Panc1 (cell line): ENCODE results near the gene CACNA1D. TPM values are rescaled to one million over a fixed set of nuclear protein-coding genes. Genes with fewer than 3 reads are reported as not detected.

Experiments used
- ATAC-seq: fragments of 200-7000 bp; cut with Tn5 transposase; 2 replicates; pipeline ENCODE4 v1.9.1; 2020; ENCODE audit warnings: mild to moderate bottlenecking, moderate library complexity
- BruUV-seq: library from RNA; stranded (reverse); fragments of 400-500 nt; replicated peaks from 2 replicates; lab custom pipeline; 2021; lab: Mats Ljungman, UMichigan
- CTCF ChIA-PET: fragments of 300-600 bp; sonication (Branson Sonifier 250); formaldehyde crosslinking; loops from one replicate; lab custom pipeline; 2022; ENCODE audit warnings: antibody characterized with exemption; lab: Charles Lee
- POLR2A ChIA-PET: fragments of 300-600 bp; sonication (Branson Sonifier 250); formaldehyde crosslinking; loops from one replicate; lab custom pipeline; 2022; ENCODE audit warnings: antibody characterized with exemption; lab: Charles Lee
- DNase-seq: peaks from one replicate; pipeline ENCODE4 v3.0.0-alpha.2; 2010; ENCODE audit warnings: low read depth, low spot score
- H3K27ac ChIP-seq: 2 replicates; pipeline ENCODE4 v1.5.1; 2011; ENCODE audit warnings: mild to moderate bottlenecking, low read length, inconsistent platforms
- H3K27me3 ChIP-seq: fragments of 200-500 bp; sonication (Bioruptor generic); 2 replicates; pipeline ENCODE4 v1.6.0; 2014; ENCODE audit warnings: low read length, inconsistent platforms; ENCODE audit not compliant: control insufficient read depth, insufficient read depth
- H3K36me3 ChIP-seq: fragments of 200-500 bp; sonication (Bioruptor generic); 2 replicates; pipeline ENCODE4 v1.5.1; 2014; ENCODE audit warnings: inconsistent platforms, mild to moderate bottlenecking, low read length, moderate library complexity; ENCODE audit not compliant: control insufficient read depth, insufficient read depth
- H3K4me1 ChIP-seq: 2 replicates; pipeline ENCODE4 v1.5.1; 2011; ENCODE audit warnings: inconsistent platforms, mild to moderate bottlenecking, low read length, moderate library complexity; ENCODE audit not compliant: control insufficient read depth, insufficient read depth
- H3K4me3 ChIP-seq, 2 experiments: 2 replicates each; pipeline ENCODE4 v1.5.1; 2011 to 2012; ENCODE audit warnings: low read depth in 2 of 2, low read length in 2 of 2, mild to moderate bottlenecking in 2 of 2, inconsistent platforms in 1 of 2, moderate library complexity in 1 of 2
- H3K9me3 ChIP-seq: fragments of 200-500 bp; sonication (Bioruptor generic); 2 replicates; pipeline ENCODE4 v1.5.1; 2014; ENCODE audit warnings: low read depth, mild to moderate bottlenecking, inconsistent platforms, low read length, moderate library complexity; ENCODE audit not compliant: control insufficient read depth, insufficient read depth
- POLR2AphosphoS5 ChIP-seq: IDR thresholded peaks from 2 replicates; pipeline ENCODE4 v1.6.1; 2012; ENCODE audit warnings: mild to moderate bottlenecking, low read depth, low read length, moderate library complexity
- SIN3A ChIP-seq: IDR thresholded peaks from 2 replicates; pipeline ENCODE4 v1.6.1; 2012; ENCODE audit warnings: low read depth, mild to moderate bottlenecking, low read length, moderate library complexity, borderline replicate concordance; ENCODE audit not compliant: insufficient read depth
- TCF7L2 ChIP-seq: IDR thresholded peaks from 2 replicates; pipeline ENCODE4 v1.6.1; 2011; ENCODE audit warnings: mild to moderate bottlenecking, low read depth, low read length, inconsistent platforms
- in situ Hi-C: cut with HindIII; loops from 2 replicates; pipeline ENCODE4 v1.10.0; 2016; ENCODE audit warnings: low sequenced_read_pairs, low pct_unique_long_range_greater_than_20kb
- intact Hi-C: fragments of 100-400 bp; cut with micrococcal nuclease; formaldehyde crosslinking; loops from one replicate; pipeline ENCODE4 v1.10.0; 2022; ENCODE audit not compliant: unreplicated experiment
- total RNA-seq: library from RNA; stranded (reverse); gene quantifications from one replicate; pipeline ENCODE4 v1.2.1, GENCODE V29; 2021; ENCODE audit not compliant: unreplicated experiment
- TF ChIP-seq, protein P1 (sequence below): fragments of 450-650 bp; IDR thresholded peaks from 2 replicates; pipeline ENCODE4 v1.5.1; 2017; ENCODE audit warnings: mild to moderate bottlenecking
- TF ChIP-seq, protein P2 (sequence below), 2 experiments: IDR thresholded peaks; 2 replicates each; pipeline ENCODE4 v1.6.1; 2011 to 2012; ENCODE audit warnings: low read depth in 2 of 2, control low read depth in 1 of 2, low read length in 1 of 2, mild to moderate bottlenecking in 1 of 2, moderate library complexity in 1 of 2; ENCODE audit not compliant: insufficient read depth in 1 of 2

CACNA1D gene
- total RNA-seq, 1 experiment from 2014 or later, result 23.0 TPM

DNA sequence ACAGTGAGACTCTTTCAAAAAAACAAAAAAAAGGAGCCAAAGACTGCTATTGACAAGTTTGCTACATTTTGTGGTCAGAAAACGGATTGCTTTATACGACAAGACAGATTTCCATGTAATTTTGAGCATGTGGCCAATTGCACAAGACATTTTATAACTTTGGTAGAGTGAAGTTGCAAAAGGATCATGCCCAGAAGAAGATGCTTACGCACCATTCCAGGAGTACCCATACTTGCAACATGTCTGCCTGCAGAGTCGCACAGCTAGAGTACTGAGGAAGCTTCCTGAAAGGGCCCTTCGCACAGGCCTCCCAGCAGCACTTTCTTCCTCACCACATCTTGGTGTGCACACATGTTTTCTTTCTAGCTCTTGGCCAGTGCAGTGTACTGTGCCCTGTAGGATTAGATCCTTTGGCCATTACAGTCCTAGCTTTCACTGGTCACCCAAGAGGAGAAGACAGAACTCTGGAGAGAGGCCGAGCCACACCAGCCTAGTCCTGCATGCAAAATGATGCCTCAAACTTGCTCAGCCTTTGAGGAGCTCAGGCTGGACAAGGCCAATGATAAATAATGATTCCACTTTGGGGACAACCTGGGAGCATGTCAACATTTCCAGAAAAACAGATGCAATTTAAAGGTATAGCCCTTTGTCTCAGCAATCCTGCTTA lies 340.2 kb downstream of the CACNA1D start:
- no peaks in the 10 kb centered on the region for H3K27me3 ChIP-seq
- H3K9me3 ChIP-seq, result no peaks in the 10 kb centered on the region
- no peaks in the 10 kb centered on the region for H3K36me3 ChIP-seq
- BruUV-seq, result no TSS peak
- no peak overlapping the region for H3K4me3 ChIP-seq
- DNase-seq (no peak), ATAC-seq (no peak)
- no peaks in the 10 kb centered on the region for H3K4me1 ChIP-seq
- ChIA-PET POLR2A (interaction anchor here (0.5 kb wide), 1 partner anchor 192 kb away, joined by 3 read pairs; no protein-coding TSS in a partner anchor), CTCF (no interaction called here)
- H3K27ac ChIP-seq, result no peak overlapping the region
- in situ Hi-C loops (no loop called here), intact Hi-C loops (no loop called here)
- TF ChIP-seq, protein P1, sequence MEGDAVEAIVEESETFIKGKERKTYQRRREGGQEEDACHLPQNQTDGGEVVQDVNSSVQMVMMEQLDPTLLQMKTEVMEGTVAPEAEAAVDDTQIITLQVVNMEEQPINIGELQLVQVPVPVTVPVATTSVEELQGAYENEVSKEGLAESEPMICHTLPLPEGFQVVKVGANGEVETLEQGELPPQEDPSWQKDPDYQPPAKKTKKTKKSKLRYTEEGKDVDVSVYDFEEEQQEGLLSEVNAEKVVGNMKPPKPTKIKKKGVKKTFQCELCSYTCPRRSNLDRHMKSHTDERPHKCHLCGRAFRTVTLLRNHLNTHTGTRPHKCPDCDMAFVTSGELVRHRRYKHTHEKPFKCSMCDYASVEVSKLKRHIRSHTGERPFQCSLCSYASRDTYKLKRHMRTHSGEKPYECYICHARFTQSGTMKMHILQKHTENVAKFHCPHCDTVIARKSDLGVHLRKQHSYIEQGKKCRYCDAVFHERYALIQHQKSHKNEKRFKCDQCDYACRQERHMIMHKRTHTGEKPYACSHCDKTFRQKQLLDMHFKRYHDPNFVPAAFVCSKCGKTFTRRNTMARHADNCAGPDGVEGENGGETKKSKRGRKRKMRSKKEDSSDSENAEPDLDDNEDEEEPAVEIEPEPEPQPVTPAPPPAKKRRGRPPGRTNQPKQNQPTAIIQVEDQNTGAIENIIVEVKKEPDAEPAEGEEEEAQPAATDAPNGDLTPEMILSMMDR, result no peak
- TF ChIP-seq TCF7L2, result no peak
- no peak for TF ChIP-seq SIN3A
- TF ChIP-seq, protein P2, sequence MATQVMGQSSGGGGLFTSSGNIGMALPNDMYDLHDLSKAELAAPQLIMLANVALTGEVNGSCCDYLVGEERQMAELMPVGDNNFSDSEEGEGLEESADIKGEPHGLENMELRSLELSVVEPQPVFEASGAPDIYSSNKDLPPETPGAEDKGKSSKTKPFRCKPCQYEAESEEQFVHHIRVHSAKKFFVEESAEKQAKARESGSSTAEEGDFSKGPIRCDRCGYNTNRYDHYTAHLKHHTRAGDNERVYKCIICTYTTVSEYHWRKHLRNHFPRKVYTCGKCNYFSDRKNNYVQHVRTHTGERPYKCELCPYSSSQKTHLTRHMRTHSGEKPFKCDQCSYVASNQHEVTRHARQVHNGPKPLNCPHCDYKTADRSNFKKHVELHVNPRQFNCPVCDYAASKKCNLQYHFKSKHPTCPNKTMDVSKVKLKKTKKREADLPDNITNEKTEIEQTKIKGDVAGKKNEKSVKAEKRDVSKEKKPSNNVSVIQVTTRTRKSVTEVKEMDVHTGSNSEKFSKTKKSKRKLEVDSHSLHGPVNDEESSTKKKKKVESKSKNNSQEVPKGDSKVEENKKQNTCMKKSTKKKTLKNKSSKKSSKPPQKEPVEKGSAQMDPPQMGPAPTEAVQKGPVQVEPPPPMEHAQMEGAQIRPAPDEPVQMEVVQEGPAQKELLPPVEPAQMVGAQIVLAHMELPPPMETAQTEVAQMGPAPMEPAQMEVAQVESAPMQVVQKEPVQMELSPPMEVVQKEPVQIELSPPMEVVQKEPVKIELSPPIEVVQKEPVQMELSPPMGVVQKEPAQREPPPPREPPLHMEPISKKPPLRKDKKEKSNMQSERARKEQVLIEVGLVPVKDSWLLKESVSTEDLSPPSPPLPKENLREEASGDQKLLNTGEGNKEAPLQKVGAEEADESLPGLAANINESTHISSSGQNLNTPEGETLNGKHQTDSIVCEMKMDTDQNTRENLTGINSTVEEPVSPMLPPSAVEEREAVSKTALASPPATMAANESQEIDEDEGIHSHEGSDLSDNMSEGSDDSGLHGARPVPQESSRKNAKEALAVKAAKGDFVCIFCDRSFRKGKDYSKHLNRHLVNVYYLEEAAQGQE (IDR thresholded peaks at IDR 0.05; ENCODE audit: insufficient read depth in 1 of 2, low read depth in 2 of 2, low read length in 1 of 2), result no peak
- no peak for TF ChIP-seq POLR2AphosphoS5

DNA sequence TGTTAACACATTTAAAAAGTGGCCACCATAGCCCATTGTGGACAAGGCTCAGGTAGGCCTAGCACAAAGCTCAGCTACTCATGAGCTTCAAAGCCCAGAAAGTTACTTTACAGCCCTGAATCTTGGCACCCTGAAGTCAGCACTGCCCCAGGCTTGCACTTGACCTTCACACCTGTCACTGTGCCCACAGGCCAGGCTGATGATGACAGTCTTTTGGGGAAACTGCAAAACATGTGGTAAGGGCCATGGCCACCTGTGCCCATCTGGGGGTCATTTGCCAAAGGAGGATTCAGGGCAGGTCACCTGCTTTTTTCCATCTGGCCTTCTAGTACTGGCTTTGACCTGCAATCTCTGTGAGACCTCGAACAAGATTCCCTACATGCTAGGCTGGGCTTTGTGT lies 340.8 kb downstream of the CACNA1D start:
- ChIA-PET CTCF (no interaction called here), POLR2A (no interaction called here)
- no peaks in the 10 kb centered on the region for H3K36me3 ChIP-seq
- ATAC-seq (no peak), DNase-seq (no peak)
- no peaks in the 10 kb centered on the region for H3K4me1 ChIP-seq
- H3K27me3 ChIP-seq, result no peaks in the 10 kb centered on the region
- H3K27ac ChIP-seq, result no peak overlapping the region
- intact Hi-C loops (no loop called here), in situ Hi-C loops (no loop called here)
- no peaks in the 10 kb centered on the region for H3K9me3 ChIP-seq
- H3K4me3 ChIP-seq, result no peak overlapping the region
- TF ChIP-seq, protein P1, result no peak
- no peak for TF ChIP-seq TCF7L2
- TF ChIP-seq, protein P2 (IDR thresholded peaks at IDR 0.05; ENCODE audit: insufficient read depth in 1 of 2, low read depth in 2 of 2, low read length in 1 of 2), result no peak
- TF ChIP-seq POLR2AphosphoS5, result no peak
- no peak for TF ChIP-seq SIN3A
- no TSS peak for BruUV-seq
